ENCODE results near the gene MLN. TPM values are rescaled to one million over a fixed set of nuclear protein-coding genes. Genes with fewer than 3 reads are reported as not detected.

The MLN gene
- total and polyA plus RNA-seq, 2 donors (not counting 3 experiments of a cell fraction or from before 2014, with no cell fraction given) = not detected

- CTCF ChIA-PET = interaction anchor here (1.5 to 2.8 kb wide), 6 partner anchors 14 to 189 kb away, joined by 3 to 15 read pairs (median 6); no protein-coding TSS in a partner anchor
- H3K4me2 ChIP-seq (ENCODE audit: insufficient read depth, low read length) = no peak overlapping the region
- BruUV-seq (replicated peaks) = no TSS peak
- no peak for DNase-seq (ENCODE audit: low read depth, low spot score)
- H3K9me1 ChIP-seq (replicated peaks; ENCODE audit: control insufficient read depth, extremely low read depth, insufficient read depth, low read length) = no peaks in the 10 kb centered on the region
- POLR2A ChIA-PET = interaction anchor here (0.6 to 1.0 kb wide), 2 partner anchors 16 to 61 kb away, joined by 3 read pairs; no protein-coding TSS in a partner anchor
- H3K36me3 ChIP-seq (ENCODE audit: control insufficient read depth in 2 of 2, extremely low read depth in 1 of 2, insufficient read depth in 2 of 2, low read length in 2 of 2) = no peaks in the 10 kb centered on the region
- FAIRE-seq = no peak
- H3K79me2 ChIP-seq (ENCODE audit: control insufficient read depth, insufficient read depth, low read length) = no peaks in the 10 kb centered on the region
- intact Hi-C loops (cut with micrococcal nuclease) (no loop called here), dilution Hi-C loops (cut with MboI; ENCODE audit: extremely low pct_ligation_motif_present, low sequenced_read_pairs) (no loop called here)
- H3K4me1 ChIP-seq (ENCODE audit: control insufficient read depth, extremely low read depth, insufficient read depth, low read length) = peaks cover 18% of the 10 kb centered on the region
- H4K20me1 ChIP-seq (replicated peaks; ENCODE audit: control insufficient read depth, extremely low read depth, insufficient read depth, low read length) = no peaks in the 10 kb centered on the region
- H3K9me3 ChIP-seq (replicated peaks; ENCODE audit: control insufficient read depth, insufficient read depth, low read length) = no peaks in the 10 kb centered on the region
- no peak overlapping the region for H3K9ac ChIP-seq (replicated peaks; ENCODE audit: extremely low read depth, insufficient read depth, low read length)
- no peaks in the 10 kb centered on the region for H3K27me3 ChIP-seq (ENCODE audit: control insufficient read depth in 2 of 2, insufficient read depth in 2 of 2, low read length in 2 of 2)
- H3K4me3 ChIP-seq (replicated peaks in 1 of 3; ENCODE audit: insufficient read depth in 1 of 3, low read depth in 1 of 3, low read length in 3 of 3) = no peak overlapping the region
- no peak for TF ChIP-seq POLR2AphosphoS5 (IDR thresholded peaks at IDR 0.05; ENCODE audit: insufficient read depth, low read depth, low read length)
- H2AFZ ChIP-seq (ENCODE audit: low read depth, low read length) = no peak overlapping the region
- peak overlapping the region; percentile 69 for H3K27ac ChIP-seq (ENCODE audit: insufficient read depth, low read depth, low read length)
Measured at GRCh38 chr6:33838983-33839382, 35.2 kb upstream of the MLN start.

- H3K4me3 ChIP-seq (replicated peaks in 1 of 3; ENCODE audit: insufficient read depth in 1 of 3, low read depth in 1 of 3, low read length in 3 of 3) = no peak overlapping the region
- no peak overlapping the region for H2AFZ ChIP-seq (ENCODE audit: low read depth, low read length)
- intact Hi-C loops (cut with micrococcal nuclease) (no loop called here), dilution Hi-C loops (cut with MboI; ENCODE audit: extremely low pct_ligation_motif_present, low sequenced_read_pairs) (no loop called here)
- FAIRE-seq (no peak), DNase-seq (ENCODE audit: low read depth, low spot score) (no peak)
- no peak overlapping the region for H3K4me2 ChIP-seq (ENCODE audit: insufficient read depth, low read length)
- no peaks in the 10 kb centered on the region for H3K9me3 ChIP-seq (replicated peaks; ENCODE audit: control insufficient read depth, insufficient read depth, low read length)
- H3K79me2 ChIP-seq (ENCODE audit: control insufficient read depth, insufficient read depth, low read length) = no peaks in the 10 kb centered on the region
- no peak for TF ChIP-seq EZH2 (IDR thresholded peaks at IDR 0.05; ENCODE audit: borderline replicate concordance, low read depth, low read length, severe bottlenecking)
- no peak for TF ChIP-seq MAX (IDR thresholded peaks at IDR 0.05; ENCODE audit: insufficient read depth, insufficient read length)
- TF ChIP-seq GATA2 (IDR thresholded peaks at IDR 0.05; ENCODE audit: insufficient read depth, insufficient read length, low read depth, low read length) = no peak
- no peak for TF ChIP-seq POLR2AphosphoS5 (IDR thresholded peaks at IDR 0.05; ENCODE audit: insufficient read depth, low read depth, low read length)
- no peak for TF ChIP-seq CTCF (IDR thresholded peaks at IDR 0.05; ENCODE audit: extremely low read depth in 1 of 2, insufficient read depth in 1 of 2, low read depth in 1 of 2, low read length in 2 of 2)
- no peak for TF ChIP-seq JUN (IDR thresholded peaks at IDR 0.05; ENCODE audit: borderline replicate concordance, insufficient read depth, insufficient read length, low read depth)
- TF ChIP-seq MYC (IDR thresholded peaks at IDR 0.05; ENCODE audit: low read depth, low read length) = no peak
- no peak for TF ChIP-seq FOS (IDR thresholded peaks at IDR 0.05; ENCODE audit: borderline replicate concordance, insufficient read depth, low read length)
- H3K27ac ChIP-seq (ENCODE audit: insufficient read depth, low read depth, low read length) = no peak overlapping the region
- H3K9ac ChIP-seq (replicated peaks; ENCODE audit: extremely low read depth, insufficient read depth, low read length) = no peak overlapping the region
- no peaks in the 10 kb centered on the region for H3K36me3 ChIP-seq (ENCODE audit: control insufficient read depth in 2 of 2, extremely low read depth in 1 of 2, insufficient read depth in 2 of 2, low read length in 2 of 2)
- H3K4me1 ChIP-seq (ENCODE audit: control insufficient read depth, extremely low read depth, insufficient read depth, low read length) = peaks cover 18% of the 10 kb centered on the region
- no peaks in the 10 kb centered on the region for H3K9me1 ChIP-seq (replicated peaks; ENCODE audit: control insufficient read depth, extremely low read depth, insufficient read depth, low read length)
- ChIA-PET POLR2A (no interaction called here), CTCF (interaction anchor here (2.7 to 2.8 kb wide), 2 partner anchors 13 to 66 kb away, joined by 6 to 15 read pairs; no protein-coding TSS in a partner anchor)
- no peaks in the 10 kb centered on the region for H3K27me3 ChIP-seq (ENCODE audit: control insufficient read depth in 2 of 2, insufficient read depth in 2 of 2, low read length in 2 of 2)
- no peaks in the 10 kb centered on the region for H4K20me1 ChIP-seq (replicated peaks; ENCODE audit: control insufficient read depth, extremely low read depth, insufficient read depth, low read length)
- BruUV-seq (replicated peaks) = no TSS peak
Measured at GRCh38 chr6:33837971-33838665, 34.3 kb upstream of the MLN start.
